ENCODE data around the gene PXMP2.

GRCh38 chr12:132653567-132654290 lies 33.7 kb upstream of the PXMP2 start:
- no peak for TF ChIP-seq CTCF (IDR thresholded peaks at IDR 0.05)
- no peak for TF ChIP-seq POLR2A (IDR thresholded peaks at IDR 0.05; ENCODE audit: low read depth)
- TF ChIP-seq POLR2AphosphoS5 (IDR thresholded peaks at IDR 0.05) = no peak

All from esophagus muscularis mucosa (tissue), 3 donors.